Brain microvascular endothelial cell (primary cell): Measurements from ENCODE around the gene MDM2.
A peak's percentile ranks its signal among the peaks of the same experiment; 100 is the strongest.
"Not testable (repeated sequence)": the region's sequence is repeated elsewhere in the genome, so short reads cannot be mapped to it uniquely, and the experiment has no call there.

Experiments
- DNase-seq: peaks from one replicate; pipeline ENCODE4 v3.0.0-alpha.2; 2020
- H3K27ac ChIP-seq: fragments of 250-450 bp; sonication (Bioruptor Pico); 2 replicates; pipeline ENCODE4 v1.5.1; 2020; ENCODE audit warnings: mild to moderate bottlenecking, moderate library complexity
- H3K27me3 ChIP-seq: fragments of 250-450 bp; sonication (Bioruptor Pico); replicated peaks from 2 replicates; pipeline ENCODE4 v1.5.1; 2020; ENCODE audit warnings: mild to moderate bottlenecking
- H3K36me3 ChIP-seq: fragments of 250-450 bp; sonication (Bioruptor Pico); replicated peaks from 2 replicates; pipeline ENCODE4 v1.5.1; 2020; ENCODE audit warnings: mild to moderate bottlenecking
- H3K4me3 ChIP-seq: 2 replicates; pipeline ENCODE4 v1.5.1; 2011; ENCODE audit warnings: low read depth, mild to moderate bottlenecking, control low read depth, low read length, moderate library complexity
- CTCF ChIP-seq: IDR thresholded peaks from 2 replicates; pipeline ENCODE4 v1.5.1; 2011; ENCODE audit warnings: low read depth, mild to moderate bottlenecking, moderate library complexity, low read length, control low read depth, inconsistent platforms; ENCODE audit errors: missing control alignments
- in situ Hi-C: cut with HindIII; loops from 2 replicates; pipeline ENCODE4 v1.10.0; 2017; ENCODE audit warnings: low sequenced_read_pairs, low pct_ligation_motif_present

MDM2 gene

DNA sequence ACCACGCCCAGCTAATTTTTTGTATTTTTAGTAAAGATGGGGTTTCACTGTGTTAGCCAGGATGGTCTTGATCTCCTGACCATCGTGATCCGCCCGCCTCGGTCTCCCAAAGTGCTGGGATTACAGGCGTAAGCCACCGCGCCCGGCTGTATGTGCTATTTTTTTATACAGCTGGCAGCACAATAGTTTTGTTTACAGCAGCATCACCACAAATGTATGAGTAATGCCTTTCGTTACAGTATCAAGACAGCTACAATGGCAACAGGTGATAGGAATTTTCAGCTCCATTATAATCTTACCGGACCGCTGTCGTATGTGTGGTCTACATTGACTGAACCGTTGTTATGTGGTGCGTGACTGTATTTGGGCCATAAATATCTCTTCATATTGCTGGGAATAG lies 11.6 kb upstream of the MDM2 start:
- Histone ChIP-seq H3K4me3 (no peak overlapping the region), H3K27ac (no peak overlapping the region), H3K36me3 (no peaks in the 10 kb centered on the region), H3K27me3 (no peaks in the 10 kb centered on the region)
- in situ Hi-C loops = no loop called here
- no peak for DNase-seq
- TF ChIP-seq CTCF = no peak

DNA sequence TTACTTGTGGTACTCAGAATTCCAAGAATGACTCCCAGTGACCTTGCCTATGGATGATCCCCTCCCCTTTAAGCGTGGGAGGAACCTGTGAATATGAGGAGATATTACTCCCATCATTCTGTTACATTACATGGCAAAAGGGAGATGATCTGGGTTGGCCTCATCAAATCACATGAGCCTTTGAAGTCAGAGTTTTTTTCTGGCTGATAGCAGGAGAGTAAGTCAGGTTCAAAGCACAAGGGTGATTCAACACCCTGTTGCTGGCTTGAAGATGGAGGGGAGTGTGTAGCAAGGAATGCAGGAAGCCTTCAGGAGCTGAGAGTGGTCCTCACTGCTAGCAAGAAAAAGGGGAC lies 9.1 kb upstream of the MDM2 start:
- Histone ChIP-seq H3K36me3 (no peaks in the 10 kb centered on the region), H3K27me3 (no peaks in the 10 kb centered on the region), H3K4me3 (no peak overlapping the region), H3K27ac (no peak overlapping the region)
- TF ChIP-seq CTCF = no peak
- no peak for DNase-seq
- in situ Hi-C loops = no loop called here

- DNase-seq = no peak
- no peaks in the 10 kb centered on the region for H3K27me3 ChIP-seq
- no peaks in the 10 kb centered on the region for H3K36me3 ChIP-seq
- in situ Hi-C loops = no loop called here
- no peak overlapping the region for H3K4me3 ChIP-seq
- no peak for TF ChIP-seq CTCF
- no peak overlapping the region for H3K27ac ChIP-seq
Observed at GRCh38 chr12:68800294-68800693, 7.7 kb upstream of the MDM2 start.

- H3K36me3 ChIP-seq, in situ Hi-C loops, H3K27me3 ChIP-seq, H3K4me3 ChIP-seq, DNase-seq: not testable (repeated sequence)
- H3K27ac ChIP-seq = peak overlapping the region; percentile 56
Observed at GRCh38 chr12:68801124-68801523, 6.9 kb upstream of the MDM2 start.

GRCh38 chr12:68802372-68802745 lies 5.6 kb upstream of the MDM2 start:
- H3K27ac ChIP-seq, H3K4me3 ChIP-seq, H3K36me3 ChIP-seq, in situ Hi-C loops, H3K27me3 ChIP-seq, DNase-seq: not testable (repeated sequence)

GRCh38 chr12:68802911-68803651 lies 4.9 kb upstream of the MDM2 start:
- DNase-seq, in situ Hi-C loops, H3K27ac ChIP-seq, H3K36me3 ChIP-seq, H3K27me3 ChIP-seq, H3K4me3 ChIP-seq: not testable (repeated sequence)

- in situ Hi-C loops = no loop called here
- no peaks in the 10 kb centered on the region for H3K27me3 ChIP-seq
- H3K27ac ChIP-seq = no peak overlapping the region
- DNase-seq = no peak
- no peak overlapping the region for H3K4me3 ChIP-seq
- TF ChIP-seq CTCF = no peak
- H3K36me3 ChIP-seq = no peaks in the 10 kb centered on the region
Observed at GRCh38 chr12:68803948-68804656, 3.9 kb upstream of the MDM2 start.
